ENCODE measurements around the gene FTO.

The FTO gene

GRCh38 chr16:53945996-53946395 is 242.0 kb downstream of the FTO start:
- peak in 1 of 5 donors; percentile 21 for DNase-seq

- DNase-seq = no peak
Observed at GRCh38 chr16:53946746-53947386, 242.9 kb downstream of the FTO start.

GRCh38 chr16:53947642-53948041 is 243.7 kb downstream of the FTO start:
- DNase-seq = no peak

DNA sequence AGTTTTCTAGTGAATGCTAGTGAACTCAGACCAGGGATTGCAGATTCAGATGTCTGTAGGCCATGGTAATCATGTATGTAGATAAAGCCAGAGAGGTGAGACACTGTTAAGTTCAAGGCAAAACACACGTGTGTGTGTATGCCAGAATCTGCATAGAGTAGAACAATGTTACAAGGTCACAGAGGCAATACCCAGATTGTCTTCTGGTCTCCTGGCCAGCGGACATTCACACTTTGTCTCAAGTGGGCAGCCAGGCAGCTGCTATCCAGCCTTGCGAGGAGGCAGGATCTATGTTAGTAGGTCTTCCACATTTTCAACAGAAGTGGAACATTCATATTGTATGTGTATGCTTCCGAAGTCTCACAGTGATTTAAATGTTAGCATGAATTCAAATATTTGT is 244.4 kb downstream of the FTO start:
- DNase-seq = no peak

DNA sequence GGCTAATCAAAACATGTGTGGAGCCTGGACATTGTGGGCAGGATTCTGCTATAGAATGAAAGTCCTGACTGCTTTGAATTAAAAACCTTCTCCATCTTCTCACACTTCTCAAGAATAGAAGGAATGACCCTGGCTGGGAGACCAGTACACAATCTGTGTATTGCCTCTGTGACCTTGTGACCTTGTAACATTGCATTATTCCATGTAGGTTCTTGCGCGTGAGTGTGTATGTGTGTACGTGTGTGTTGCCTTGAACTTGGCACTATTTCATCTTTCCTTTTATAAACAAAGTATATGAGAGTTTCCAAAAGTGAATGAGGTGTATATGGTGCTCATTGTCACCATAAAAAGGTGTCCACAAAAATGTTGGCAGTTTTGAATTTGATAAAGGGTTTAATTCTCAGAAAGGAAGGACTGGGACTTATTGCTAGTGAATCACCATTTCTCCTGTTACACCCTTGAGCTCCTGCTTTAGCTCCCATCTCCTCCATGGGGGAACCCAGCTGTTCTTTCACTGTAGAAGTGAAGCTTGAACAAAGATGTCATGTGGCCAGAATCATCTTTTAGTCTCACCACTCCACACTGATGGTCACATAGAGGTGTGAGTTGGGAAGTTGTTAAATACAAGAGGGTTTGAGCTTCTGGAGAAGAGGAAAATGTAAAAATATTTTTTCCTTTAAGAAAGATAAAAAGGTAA is 244.9 kb downstream of the FTO start:
- DNase-seq = no peak

DNA sequence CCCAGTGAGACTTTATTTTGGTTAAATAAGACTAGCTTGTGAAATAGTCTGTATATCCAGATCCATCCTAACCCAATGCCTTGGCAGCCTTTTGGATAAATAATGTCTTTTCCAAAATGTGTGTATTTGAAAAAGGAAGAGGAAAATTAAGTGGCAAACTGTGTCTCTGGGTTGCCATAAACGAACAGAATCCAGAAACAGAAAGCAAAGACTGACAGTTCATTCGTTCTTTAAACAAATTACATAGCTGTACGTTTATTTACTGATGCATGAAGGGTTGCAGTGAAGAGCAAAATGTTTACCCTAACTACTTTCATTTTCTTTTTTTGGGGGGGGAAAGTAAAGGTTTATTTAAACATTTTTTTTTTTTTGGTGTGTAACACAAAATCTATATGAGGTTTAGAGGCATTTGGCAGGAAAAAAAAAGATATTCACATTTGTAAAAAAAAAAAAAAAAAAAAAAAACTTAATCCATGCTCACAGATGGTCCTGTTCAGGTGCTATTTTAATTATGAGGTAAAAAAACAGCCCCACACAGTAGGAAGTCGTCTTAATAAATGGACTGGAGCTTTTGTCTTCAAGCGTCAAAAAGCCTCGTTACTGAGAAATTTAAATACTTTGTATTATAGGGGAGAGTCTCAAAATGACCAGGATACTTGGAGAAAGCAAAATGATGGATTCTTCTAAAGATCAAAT is 245.9 kb downstream of the FTO start:
- DNase-seq = no peak

- DNase-seq = no peak
Observed at GRCh38 chr16:53950677-53951076, 246.7 kb downstream of the FTO start.

- peak in 1 of 5 donors; percentile 30 for DNase-seq
Observed at GRCh38 chr16:53952215-53953208, 248.6 kb downstream of the FTO start.

- no peak for DNase-seq
Observed at GRCh38 chr16:53953336-53953735, 249.4 kb downstream of the FTO start.

DNA sequence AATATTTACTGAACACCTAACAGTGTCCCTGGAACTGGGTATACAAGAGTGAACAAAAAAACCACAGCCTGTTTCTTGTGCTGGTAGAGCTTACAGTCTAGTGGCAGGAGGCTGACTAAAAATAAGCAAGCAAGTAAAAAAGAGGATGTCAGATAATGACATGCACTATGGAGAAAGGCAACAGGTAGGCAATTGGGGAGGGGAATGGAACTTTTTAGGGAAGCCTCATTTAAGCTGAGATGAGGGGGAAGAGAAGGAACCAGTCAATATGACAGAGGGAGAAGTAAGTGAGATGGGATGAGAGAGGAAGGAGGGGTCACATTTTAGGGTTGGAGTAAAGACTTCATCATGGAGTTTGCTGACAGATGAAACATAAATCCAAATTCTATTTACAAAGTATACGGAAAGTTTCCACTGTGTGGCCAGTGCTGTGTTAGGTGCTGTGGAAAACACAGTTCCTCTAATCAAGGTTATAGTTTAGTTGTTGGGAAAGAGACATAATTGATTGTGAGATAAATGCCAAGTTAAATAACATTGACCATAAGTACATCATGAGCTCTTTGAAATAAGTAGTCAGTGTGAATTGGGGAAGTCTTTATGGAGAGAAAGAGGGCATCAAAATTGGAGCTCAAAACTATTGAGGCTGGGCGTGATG is 251.4 kb downstream of the FTO start:
- no peak for DNase-seq

GRCh38 chr16:53958341-53958880 is 254.5 kb downstream of the FTO start:
- no peak for DNase-seq

DNA sequence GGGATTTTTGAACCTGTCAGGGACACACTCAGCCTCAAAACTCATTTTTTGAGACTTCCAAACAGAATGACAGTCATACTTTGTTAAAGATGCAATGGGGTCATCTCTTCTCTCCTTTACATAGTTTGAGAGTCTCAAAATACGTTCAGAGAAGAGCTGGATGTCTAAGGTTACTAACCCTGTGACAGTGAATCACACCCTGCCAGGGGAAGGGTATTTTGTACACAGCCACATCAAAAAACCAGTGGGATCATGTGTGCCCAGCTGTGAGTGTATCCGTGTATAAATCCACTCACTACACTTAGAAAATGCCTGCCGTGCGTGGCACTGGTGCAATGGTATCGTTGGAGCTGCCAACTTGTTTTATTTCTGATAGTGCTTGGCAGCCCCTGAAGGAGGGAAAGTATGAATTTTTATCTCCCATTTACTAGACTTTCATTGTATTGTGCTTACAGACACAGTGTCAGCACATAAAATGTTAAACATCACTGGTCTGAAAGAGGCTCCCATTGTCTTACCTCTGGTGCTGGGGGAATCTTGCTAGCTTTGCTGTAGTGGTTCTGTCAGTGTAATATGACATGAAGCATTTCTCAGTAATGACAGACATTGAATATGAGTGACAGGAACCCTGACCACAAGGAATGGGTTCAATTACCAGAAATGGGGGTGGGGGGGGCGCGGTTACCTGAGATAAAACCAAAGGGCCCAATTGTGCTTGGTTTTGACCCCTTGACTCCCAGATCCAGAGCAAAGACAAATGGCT is 256.3 kb downstream of the FTO start:
- no peak for DNase-seq

DNA sequence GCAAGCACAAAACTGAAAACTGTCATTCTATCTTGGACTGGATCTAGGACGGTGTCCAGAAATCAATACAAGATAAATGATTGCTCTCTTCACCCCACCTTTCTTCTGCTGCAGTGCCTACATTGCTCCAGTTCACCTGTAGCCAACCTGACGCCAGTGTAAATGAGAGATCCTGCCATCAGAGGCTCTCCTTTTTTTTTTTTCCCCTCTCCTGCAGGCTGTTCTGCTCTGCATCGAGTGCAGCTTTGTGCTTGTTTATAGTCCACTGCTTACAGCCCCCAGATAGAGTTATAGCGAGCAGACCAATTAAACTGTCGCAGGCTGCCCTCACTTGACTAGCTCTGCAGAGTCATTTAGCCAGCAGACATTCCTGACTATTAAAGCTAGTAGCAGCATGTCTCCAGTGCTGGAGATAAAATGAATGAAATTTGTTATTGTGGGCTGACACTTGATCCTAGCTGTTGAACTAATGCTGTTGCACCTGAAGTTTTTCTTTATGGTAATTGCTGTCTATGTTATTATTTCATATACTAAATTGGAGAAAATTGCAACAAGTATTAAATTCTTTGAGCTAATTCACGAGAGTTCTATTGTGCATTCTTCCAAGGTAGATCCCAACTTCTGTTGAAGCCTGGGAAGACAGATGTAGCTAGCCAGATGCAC is 257.1 kb downstream of the FTO start:
- no peak for DNase-seq

DNA sequence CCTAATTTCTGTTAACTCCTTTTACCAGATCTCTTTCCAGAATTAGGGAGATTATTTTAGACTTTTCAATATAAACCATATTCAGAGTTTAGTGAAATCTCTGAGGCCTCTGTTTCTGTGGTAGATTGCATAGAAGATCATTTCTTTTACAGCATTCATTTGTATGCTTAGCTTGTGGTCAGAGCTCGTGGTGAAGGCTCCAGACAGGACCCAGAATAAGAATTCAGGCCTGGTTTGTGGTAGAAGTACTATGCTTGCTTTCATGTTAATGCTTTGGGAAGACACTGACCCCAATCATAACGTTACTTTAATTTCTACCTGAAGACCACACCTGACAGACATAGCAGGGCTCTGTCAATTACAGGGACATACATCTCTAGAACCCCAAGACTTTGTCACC is 258.1 kb downstream of the FTO start:
- no peak for DNase-seq

DNA sequence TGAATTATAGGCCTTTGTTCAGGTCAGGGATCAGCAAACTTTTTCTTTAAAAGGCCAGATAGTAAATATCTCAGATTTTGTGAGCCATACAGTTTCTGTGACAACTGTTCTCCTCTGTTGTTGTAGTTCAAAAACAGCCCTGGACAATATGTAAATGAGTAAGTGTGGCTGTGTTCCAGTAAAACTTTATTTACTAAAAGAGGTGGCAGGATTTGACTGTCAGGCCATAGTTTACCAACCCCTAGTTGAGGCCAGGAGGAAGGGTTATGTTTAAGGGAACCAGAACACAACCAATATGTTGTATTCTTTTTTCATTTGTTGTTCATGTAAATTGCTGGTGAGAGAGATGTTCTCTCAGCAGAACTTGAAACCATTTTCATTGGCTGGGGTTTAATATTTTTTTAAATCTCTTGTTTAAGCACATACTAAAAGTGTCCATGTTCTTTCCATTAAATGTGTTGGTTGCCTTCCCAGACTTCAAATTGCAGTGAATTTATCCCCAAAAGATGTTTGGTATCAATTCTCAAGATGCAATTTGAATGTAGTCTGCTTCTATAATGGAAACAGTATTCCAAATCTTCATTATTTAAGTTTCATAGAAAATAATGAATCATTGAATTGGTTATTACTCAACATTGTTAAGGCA is 260.3 kb downstream of the FTO start:
- no peak for DNase-seq

- DNase-seq = no peak
Observed at GRCh38 chr16:53966821-53967571, 263.0 kb downstream of the FTO start.

- DNase-seq = no peak
Observed at GRCh38 chr16:53967572-53967971, 263.6 kb downstream of the FTO start.

DNA sequence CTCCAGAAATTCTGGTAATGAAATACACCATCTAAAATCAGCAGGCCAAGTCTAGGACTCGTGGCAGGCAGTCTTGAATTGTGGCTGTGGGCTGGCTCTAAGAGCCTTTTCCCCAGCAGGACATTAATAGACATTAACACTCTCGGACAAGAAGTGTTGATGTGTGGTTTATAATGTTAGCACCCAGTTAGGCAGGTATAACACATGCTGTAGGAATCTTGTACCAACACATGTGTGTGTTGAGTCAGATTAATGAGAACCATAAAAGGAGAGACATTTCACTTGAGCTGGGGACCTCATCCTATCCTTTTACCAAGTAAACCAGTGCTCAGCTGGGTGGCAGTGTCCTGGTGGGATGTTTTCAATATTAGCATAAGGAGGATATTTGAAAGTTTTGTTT is 264.5 kb downstream of the FTO start:
- no peak for DNase-seq

DNA sequence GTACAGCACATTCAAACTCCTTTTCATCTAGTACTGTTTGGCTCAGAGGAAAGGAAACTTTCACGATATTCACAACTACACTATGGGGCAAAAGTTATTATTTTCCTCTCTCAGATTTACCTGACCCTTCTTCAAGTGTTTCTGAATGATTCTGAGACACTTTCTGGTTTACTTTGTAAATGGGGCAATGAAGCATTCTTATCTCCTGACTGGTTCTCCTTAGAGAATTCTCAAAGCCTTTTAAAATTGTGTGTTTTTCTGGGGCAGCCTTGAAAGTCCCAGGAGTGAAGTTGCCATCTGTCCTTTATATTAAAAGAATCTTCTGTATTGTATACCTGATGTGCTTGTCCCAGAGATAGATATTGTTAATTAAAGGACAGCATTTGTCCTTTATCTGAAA is 264.9 kb downstream of the FTO start:
- no peak for DNase-seq

Measured in T-helper 1 cell (primary cell).